Mesendoderm (in vitro differentiated cells): ENCODE results near the gene ZNFX1.
A peak's percentile ranks its signal among the peaks of the same experiment; 100 is the strongest.

Experiments used
- DNase-seq: peaks from one replicate; pipeline ENCODE4 v3.0.0; 2013
- H2AK5ac ChIP-seq: 2 replicates; pipeline ENCODE4 v1.6.1; 2013; ENCODE audit warnings: low read length, inconsistent platforms
- H2BK120ac ChIP-seq: 2 replicates; pipeline ENCODE4 v1.6.1; 2013; ENCODE audit warnings: low read depth, mild to moderate bottlenecking, low read length, moderate library complexity, mixed read lengths
- H2BK15ac ChIP-seq: replicated peaks from 2 replicates; pipeline ENCODE4 v1.6.1; 2013; ENCODE audit warnings: low read depth, mild to moderate bottlenecking, moderate library complexity
- H2BK5ac ChIP-seq: 2 replicates; pipeline ENCODE4 v1.6.1; 2013; ENCODE audit warnings: low read length, inconsistent platforms
- H3K18ac ChIP-seq: 2 replicates; pipeline ENCODE4 v1.6.1; 2013; ENCODE audit warnings: mild to moderate bottlenecking, low read length, mixed read lengths
- H3K23ac ChIP-seq: one replicate; pipeline ENCODE4 v1.6.1; 2013; ENCODE audit warnings: low read length
- H3K27ac ChIP-seq: 2 replicates; pipeline ENCODE4 v1.5.1; 2013; ENCODE audit warnings: low read depth, mild to moderate bottlenecking, inconsistent platforms, low read length, moderate library complexity
- H3K27me3 ChIP-seq: 2 replicates; pipeline ENCODE4 v1.6.1; 2013; ENCODE audit warnings: low read length, control low read depth, mild to moderate bottlenecking, inconsistent platforms; ENCODE audit not compliant: insufficient read depth, poor library complexity
- H3K36me3 ChIP-seq: 2 replicates; pipeline ENCODE4 v1.6.1; 2013; ENCODE audit warnings: low read length, inconsistent platforms; ENCODE audit not compliant: control insufficient read depth, insufficient read depth
- H3K4ac ChIP-seq: one replicate; pipeline ENCODE4 v1.6.1; 2013; ENCODE audit warnings: low read depth, mild to moderate bottlenecking, low read length, moderate library complexity
- H3K4me1 ChIP-seq: 2 replicates; pipeline ENCODE4 v1.6.1; 2013; ENCODE audit warnings: low read depth, low read length, inconsistent platforms; ENCODE audit not compliant: control insufficient read depth
- H3K4me2 ChIP-seq: 2 replicates; pipeline ENCODE4 v1.6.1; 2013; ENCODE audit warnings: low read length
- H3K4me3 ChIP-seq: 2 replicates; pipeline ENCODE4 v1.5.1; 2013; ENCODE audit warnings: mild to moderate bottlenecking, low read length
- H3K56ac ChIP-seq: one replicate; pipeline ENCODE4 v1.6.1; 2013; ENCODE audit warnings: low read length
- H3K79me1 ChIP-seq: 2 replicates; pipeline ENCODE4 v1.6.1; 2013; ENCODE audit warnings: low read length, inconsistent platforms
- H3K79me2 ChIP-seq: 2 replicates; pipeline ENCODE4 v1.6.1; 2013; ENCODE audit warnings: mild to moderate bottlenecking, low read length; ENCODE audit not compliant: control insufficient read depth, insufficient read depth
- H3K9ac ChIP-seq: 2 replicates; pipeline ENCODE4 v1.6.1; 2013; ENCODE audit warnings: low read length, inconsistent platforms
- H4K5ac ChIP-seq: one replicate; pipeline ENCODE4 v1.6.1; 2013; ENCODE audit warnings: low read length
- H4K8ac ChIP-seq: one replicate; pipeline ENCODE4 v1.6.1; 2013; ENCODE audit warnings: low read depth, mild to moderate bottlenecking, control low read depth, low read length, moderate library complexity
- WGBS: extraction: QIAGEN DNeasy Blood & Tissue Kit; methylation state at CpG from one replicate; pipeline ENCODE4 v1.1.7; 2013; ENCODE audit warnings: low lambda C conversion rate, missing lambda C conversion rate; ENCODE audit not compliant: insufficient coverage; ENCODE audit errors: extremely low coverage; 5-methylcytosine and 5-hydroxymethylcytosine counted together

The ZNFX1 gene

GRCh38 chr20:49216991-49217578 is 60.8 kb downstream of the ZNFX1 start:
- Histone ChIP-seq H3K79me2 (peaks cover 14% of the 10 kb centered on the region), H3K4me1 (no peaks in the 10 kb centered on the region), H2BK120ac (no peak overlapping the region), H3K9ac (peak overlapping the region; percentile 45), H2AK5ac (no peak overlapping the region), H2BK15ac (no peak overlapping the region), H4K5ac (no peak overlapping the region), H3K36me3 (no peaks in the 10 kb centered on the region), H2BK5ac (no peak overlapping the region), H3K79me1 (peaks cover 6% of the 10 kb centered on the region), H3K4me2 (peak overlapping the region; percentile 17), H3K4me3 (no peak overlapping the region), H3K18ac (no peak overlapping the region), H3K27me3 (no peaks in the 10 kb centered on the region), H3K4ac (no peak overlapping the region), H3K27ac (no peak overlapping the region), H3K23ac (no peak overlapping the region), H3K56ac (peak overlapping the region; percentile 53), H4K8ac (no peak overlapping the region)
- peak; percentile 96 for DNase-seq
- no CpG with 5 or more reads among the region's 11 CpGs for WGBS

DNA sequence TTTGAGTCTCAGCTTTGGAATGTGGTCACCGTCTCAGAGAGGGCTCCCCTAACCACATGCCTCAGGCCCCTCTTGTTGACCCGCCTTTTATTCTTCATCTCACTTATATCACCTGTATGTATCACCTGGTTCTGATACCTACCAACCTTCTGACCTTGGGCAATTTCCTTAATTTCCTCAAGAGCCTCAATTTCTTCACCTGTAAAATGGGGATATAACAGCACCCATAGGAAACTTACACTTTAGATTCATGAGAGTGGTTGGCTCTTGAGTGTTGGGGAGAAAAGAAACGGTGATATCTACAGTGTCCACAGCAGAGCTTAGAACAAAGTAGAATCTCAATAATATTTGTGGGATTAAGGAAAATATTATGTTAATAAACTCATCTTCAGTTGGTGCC is 62.6 kb downstream of the ZNFX1 start:
- Histone ChIP-seq H3K4me2 (no peak overlapping the region), H3K9ac (no peak overlapping the region), H4K8ac (no peak overlapping the region), H3K27ac (no peak overlapping the region), H3K23ac (no peak overlapping the region), H2BK120ac (no peak overlapping the region), H3K4me3 (no peak overlapping the region), H4K5ac (no peak overlapping the region), H3K56ac (no peak overlapping the region), H3K4ac (no peak overlapping the region), H3K27me3 (no peaks in the 10 kb centered on the region), H3K18ac (no peak overlapping the region), H3K79me1 (peaks cover 6% of the 10 kb centered on the region), H2BK5ac (no peak overlapping the region), H3K4me1 (no peaks in the 10 kb centered on the region), H3K79me2 (peaks cover 8% of the 10 kb centered on the region), H2BK15ac (no peak overlapping the region), H3K36me3 (no peaks in the 10 kb centered on the region), H2AK5ac (no peak overlapping the region)
- no peak for DNase-seq
- no CpG with 5 or more reads among the region's 3 CpGs for WGBS

DNA sequence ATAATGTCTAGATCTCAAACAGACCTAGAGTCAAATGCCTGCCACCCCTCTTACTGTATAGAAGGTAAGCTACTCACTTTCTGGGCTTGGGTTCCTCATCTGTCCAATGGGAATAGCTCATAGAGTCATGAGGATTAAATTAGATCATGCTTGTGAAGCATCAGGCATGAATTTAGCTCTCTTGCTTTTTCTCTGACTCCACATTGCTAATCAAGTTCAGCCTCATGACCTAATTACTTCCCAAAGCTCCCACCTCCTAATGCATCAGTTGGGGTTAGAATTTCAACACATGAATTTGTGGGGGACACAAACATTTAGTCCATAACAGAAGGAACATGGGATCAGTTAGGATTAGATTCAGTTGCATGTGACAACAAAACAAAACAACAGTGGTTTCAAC is 63.3 kb downstream of the ZNFX1 start:
- H3K79me1 ChIP-seq: no peaks in the 10 kb centered on the region
- no peak overlapping the region for H4K5ac ChIP-seq
- H3K23ac ChIP-seq: no peak overlapping the region
- H3K18ac ChIP-seq: no peak overlapping the region
- DNase-seq: no peak
- no peak overlapping the region for H2BK5ac ChIP-seq
- H3K9ac ChIP-seq: no peak overlapping the region
- no peak overlapping the region for H2AK5ac ChIP-seq
- no peak overlapping the region for H3K27ac ChIP-seq
- no peaks in the 10 kb centered on the region for H3K4me1 ChIP-seq
- no peak overlapping the region for H3K4me2 ChIP-seq
- H3K27me3 ChIP-seq: no peaks in the 10 kb centered on the region
- no peak overlapping the region for H3K4ac ChIP-seq
- H3K36me3 ChIP-seq: no peaks in the 10 kb centered on the region
- H3K79me2 ChIP-seq: peaks cover 1% of the 10 kb centered on the region
- H3K4me3 ChIP-seq: no peak overlapping the region
- no peak overlapping the region for H3K56ac ChIP-seq
- H2BK15ac ChIP-seq: no peak overlapping the region
- H4K8ac ChIP-seq: no peak overlapping the region
- H2BK120ac ChIP-seq: no peak overlapping the region

DNA sequence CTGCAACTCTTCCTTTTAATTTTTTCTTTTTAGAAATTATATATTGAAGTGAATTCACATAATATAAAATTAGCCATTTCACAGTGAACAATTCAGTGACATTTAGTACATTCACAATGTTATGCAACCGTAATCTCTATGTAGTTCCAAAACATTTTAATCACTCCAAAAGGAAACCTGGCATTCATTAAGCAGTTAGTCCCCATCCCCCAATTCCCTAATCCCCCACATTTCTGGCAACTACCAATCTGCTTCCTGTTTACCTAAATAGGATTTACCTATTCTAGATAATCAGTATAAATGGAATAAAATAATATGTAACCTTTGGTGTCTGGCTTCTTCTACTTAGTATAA is 67.1 kb downstream of the ZNFX1 start:
- H3K23ac ChIP-seq: no peak overlapping the region
- no peak overlapping the region for H4K8ac ChIP-seq
- no peak overlapping the region for H2AK5ac ChIP-seq
- no CpG with 5 or more reads among the region's 1 CpG for WGBS
- H3K4me1 ChIP-seq: no peaks in the 10 kb centered on the region
- H3K9ac ChIP-seq: no peak overlapping the region
- DNase-seq: no peak
- no peak overlapping the region for H4K5ac ChIP-seq
- H3K18ac ChIP-seq: no peak overlapping the region
- H2BK120ac ChIP-seq: no peak overlapping the region
- no peak overlapping the region for H3K4me2 ChIP-seq
- H3K4me3 ChIP-seq: no peak overlapping the region
- H3K4ac ChIP-seq: no peak overlapping the region
- H3K79me1 ChIP-seq: no peaks in the 10 kb centered on the region
- H3K27me3 ChIP-seq: no peaks in the 10 kb centered on the region
- no peak overlapping the region for H3K27ac ChIP-seq
- no peaks in the 10 kb centered on the region for H3K79me2 ChIP-seq
- no peaks in the 10 kb centered on the region for H3K36me3 ChIP-seq
- H2BK15ac ChIP-seq: no peak overlapping the region
- H3K56ac ChIP-seq: no peak overlapping the region
- no peak overlapping the region for H2BK5ac ChIP-seq

DNA sequence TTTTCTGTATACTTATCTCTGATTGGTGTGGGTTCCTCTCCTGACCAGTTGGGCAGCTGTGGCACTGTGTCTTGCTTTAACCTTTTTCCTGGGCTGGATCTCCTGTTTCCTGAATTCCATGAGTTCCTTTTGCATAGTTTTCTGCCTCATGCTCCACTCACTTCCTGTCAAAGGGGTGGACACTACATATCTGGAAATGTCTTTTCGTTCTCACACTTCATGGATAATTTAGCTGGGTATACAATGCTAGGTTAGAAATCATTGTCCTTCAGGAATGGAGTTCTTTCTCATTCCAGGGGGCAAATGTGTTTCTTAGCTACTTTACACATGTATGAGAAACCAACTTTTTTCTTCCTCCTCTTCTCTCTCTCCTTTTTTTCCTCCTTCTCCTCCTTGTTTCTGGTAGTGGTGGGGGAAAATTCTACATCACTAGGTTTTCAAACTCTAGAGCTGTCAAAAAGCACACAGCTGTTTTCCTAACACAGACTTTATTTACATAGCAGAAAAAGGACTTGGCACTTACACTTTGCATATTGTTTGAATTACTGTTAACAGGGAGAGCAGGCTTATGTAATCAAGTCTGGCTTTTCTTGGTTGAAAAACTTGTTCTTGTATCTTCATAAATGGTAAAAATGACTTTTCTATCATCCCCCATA is 67.6 kb downstream of the ZNFX1 start:
- no peak overlapping the region for H2BK15ac ChIP-seq
- H3K79me2 ChIP-seq: no peaks in the 10 kb centered on the region
- H3K79me1 ChIP-seq: no peaks in the 10 kb centered on the region
- no peak overlapping the region for H3K4me2 ChIP-seq
- H3K18ac ChIP-seq: no peak overlapping the region
- no peak overlapping the region for H2BK5ac ChIP-seq
- no peaks in the 10 kb centered on the region for H3K36me3 ChIP-seq
- no peak overlapping the region for H4K5ac ChIP-seq
- no peak overlapping the region for H2BK120ac ChIP-seq
- H3K4me3 ChIP-seq: no peak overlapping the region
- H3K4ac ChIP-seq: no peak overlapping the region
- no CpG with 5 or more reads among the region's 1 CpG for WGBS
- H3K23ac ChIP-seq: no peak overlapping the region
- peak; percentile 25 for DNase-seq
- H4K8ac ChIP-seq: no peak overlapping the region
- no peaks in the 10 kb centered on the region for H3K27me3 ChIP-seq
- H2AK5ac ChIP-seq: no peak overlapping the region
- H3K9ac ChIP-seq: no peak overlapping the region
- no peak overlapping the region for H3K27ac ChIP-seq
- no peaks in the 10 kb centered on the region for H3K4me1 ChIP-seq
- H3K56ac ChIP-seq: no peak overlapping the region

DNA sequence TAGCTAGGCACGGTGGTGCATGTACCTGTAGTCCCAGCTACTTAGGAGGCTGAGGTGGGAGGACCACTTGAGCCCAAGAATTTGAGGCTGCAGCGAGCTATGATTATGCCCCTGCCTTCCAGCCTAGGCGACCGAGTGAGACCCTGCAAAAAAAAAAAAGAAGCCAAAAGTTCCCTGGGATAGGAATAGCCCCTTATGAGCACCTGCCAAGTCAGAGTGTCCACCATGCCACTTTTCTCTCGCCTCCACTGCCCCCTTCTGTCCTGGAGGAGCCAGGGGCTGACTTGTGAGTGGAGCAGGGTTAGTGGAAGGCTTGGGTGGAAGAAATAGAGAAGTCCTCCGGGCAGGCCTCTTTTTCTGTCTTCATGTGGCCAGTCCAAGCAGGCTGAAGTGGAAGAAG is 70.8 kb downstream of the ZNFX1 start:
- H3K79me2 ChIP-seq: no peaks in the 10 kb centered on the region
- H3K27ac ChIP-seq: no peak overlapping the region
- H3K4me3 ChIP-seq: no peak overlapping the region
- no peak overlapping the region for H2AK5ac ChIP-seq
- no peaks in the 10 kb centered on the region for H3K27me3 ChIP-seq
- no peak overlapping the region for H4K5ac ChIP-seq
- H2BK15ac ChIP-seq: no peak overlapping the region
- no peak overlapping the region for H4K8ac ChIP-seq
- H3K56ac ChIP-seq: no peak overlapping the region
- H3K18ac ChIP-seq: no peak overlapping the region
- H3K4me2 ChIP-seq: no peak overlapping the region
- H3K9ac ChIP-seq: no peak overlapping the region
- WGBS: no CpG with 5 or more reads among the region's 6 CpGs
- no peak overlapping the region for H2BK120ac ChIP-seq
- H3K36me3 ChIP-seq: no peaks in the 10 kb centered on the region
- H3K4ac ChIP-seq: no peak overlapping the region
- no peak overlapping the region for H2BK5ac ChIP-seq
- no peaks in the 10 kb centered on the region for H3K79me1 ChIP-seq
- H3K4me1 ChIP-seq: no peaks in the 10 kb centered on the region
- DNase-seq: peak; percentile 67
- H3K23ac ChIP-seq: no peak overlapping the region
